MM.1S (cell line): ENCODE results near the gene MYRFL.

ENCODE experiments used
- CTCF ChIP-seq: fragments of 300-600 bp; sonication (generic); IDR thresholded peaks from 2 replicates; pipeline ENCODE4 v1.5.1; 2016; ENCODE audit warnings: antibody characterized with exemption, low read length, mixed read lengths
- EZH2phosphoT487 ChIP-seq: fragments of 300-600 bp; sonication (generic); IDR thresholded peaks from 2 replicates; pipeline ENCODE4 v1.6.1; 2018; ENCODE audit warnings: antibody characterized with exemption, low read length

GRCh38 chr12:69994724-69995173 lies 169.7 kb downstream of the MYRFL start:
- TF ChIP-seq CTCF (no peak), EZH2phosphoT487 (no peak)
